ENCODE results near the gene RAB11FIP4.

The RAB11FIP4 gene

GRCh38 chr17:31418773-31419350 lies 27.4 kb downstream of the RAB11FIP4 start:
- ChIA-PET CTCF (no interaction called here), POLR2A (interaction anchor here (0.7 kb wide), 1 partner anchor 472 kb away, joined by 3 read pairs; no protein-coding TSS in a partner anchor)
- no peak overlapping the region for H3K27ac ChIP-seq (ENCODE audit: extremely low read depth, low read depth, low read length)
- H3K9me3 ChIP-seq (ENCODE audit: control insufficient read depth, insufficient read depth, low read depth, low read length): no peaks in the 10 kb centered on the region
- peak; percentile 54 for TF ChIP-seq ZFHX2 (tag by site-specific recombination; conservative IDR thresholded peaks at IDR 0.05)
- no peak for TF ChIP-seq YY2 (tag by site-specific recombination; IDR thresholded peaks at IDR 0.05)
- peak; percentile 51 for TF ChIP-seq EGR2 (tag by site-specific recombination; IDR thresholded peaks at IDR 0.05; ENCODE audit: low read depth)
- no peak overlapping the region for H3K4me3 ChIP-seq (ENCODE audit: low read depth, low read length)
- no peaks in the 10 kb centered on the region for H3K4me1 ChIP-seq (ENCODE audit: control insufficient read depth, insufficient read depth, low read length)
- H3K36me3 ChIP-seq (ENCODE audit: control insufficient read depth in 2 of 2, insufficient read depth in 1 of 2, low read length in 2 of 2): no peaks in the 10 kb centered on the region

DNA sequence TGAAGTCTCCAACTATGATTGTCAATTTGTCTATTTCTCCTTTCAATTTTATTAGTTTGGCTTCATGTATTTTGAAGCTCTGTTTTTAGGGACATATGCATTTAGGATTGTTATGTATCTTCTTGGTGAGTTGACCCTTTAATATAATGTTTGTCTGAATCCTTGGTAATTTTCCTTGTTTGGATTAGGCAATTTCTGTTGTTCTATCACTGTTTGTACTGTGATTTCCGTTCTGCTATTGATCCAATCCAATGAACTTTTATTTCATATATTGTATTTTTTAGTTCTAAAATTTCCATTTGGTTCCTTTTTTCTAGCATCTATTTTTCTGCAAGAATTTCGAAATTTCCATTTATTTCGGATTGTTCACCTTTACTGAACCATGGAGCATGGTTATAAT lies 31.0 kb downstream of the RAB11FIP4 start:
- TF ChIP-seq SETDB1 (IDR thresholded peaks at IDR 0.05; ENCODE audit: insufficient read length, low read length) (peak; percentile 51), ZNF561 (tag by site-specific recombination; IDR thresholded peaks at IDR 0.05; ENCODE audit: borderline replicate concordance) (no peak), ZNF157 (tag by site-specific recombination; IDR thresholded peaks at IDR 0.05) (no peak)
- H3K4me1 ChIP-seq (ENCODE audit: control insufficient read depth, insufficient read depth, low read length): no peaks in the 10 kb centered on the region
- no peak overlapping the region for H3K27ac ChIP-seq (ENCODE audit: extremely low read depth, low read depth, low read length)

DNA sequence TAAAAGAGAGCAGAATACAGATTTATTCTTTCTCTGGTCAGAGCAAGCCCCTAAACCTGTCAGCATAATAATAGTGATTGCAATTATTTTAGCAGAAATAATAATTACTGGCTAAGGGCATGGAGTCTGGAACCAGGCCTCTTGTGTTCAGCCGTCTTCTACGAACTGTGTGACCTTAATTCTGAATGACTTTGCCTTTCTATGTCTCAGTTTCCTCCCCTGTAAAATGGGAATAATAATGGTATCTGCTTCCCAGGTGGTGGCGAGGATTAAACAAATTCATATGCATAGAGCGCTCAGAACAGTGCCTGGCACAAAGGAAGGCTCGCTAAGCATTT lies 33.4 kb downstream of the RAB11FIP4 start:
- POLR2A ChIA-PET: interaction anchor here (0.6 kb wide), 1 partner anchor 520 kb away, joined by 13 read pairs; no protein-coding TSS in a partner anchor
- H3K4me3 ChIP-seq (ENCODE audit: low read depth, low read length): no peak overlapping the region
- no peaks in the 10 kb centered on the region for H3K4me1 ChIP-seq (ENCODE audit: control insufficient read depth, insufficient read depth, low read length)
- CTCF ChIA-PET: interaction anchor here (0.7 to 2.8 kb wide), 3 partner anchors 12 to 109 kb away, joined by 3 to 18 read pairs (median 5); no protein-coding TSS in a partner anchor
- no peak for TF ChIP-seq ZNF561 (tag by site-specific recombination; IDR thresholded peaks at IDR 0.05; ENCODE audit: borderline replicate concordance)
- no peak for TF ChIP-seq ZNF174 (tag by site-specific recombination; IDR thresholded peaks at IDR 0.05)
- no peak for TF ChIP-seq ZNF660 (tag by site-specific recombination; IDR thresholded peaks at IDR 0.05)
- TF ChIP-seq PRDM2 (tag by site-specific recombination; IDR thresholded peaks at IDR 0.05; ENCODE audit: borderline replicate concordance): no peak
- H3K9me3 ChIP-seq (ENCODE audit: control insufficient read depth, insufficient read depth, low read depth, low read length): no peaks in the 10 kb centered on the region
- H3K36me3 ChIP-seq (ENCODE audit: control insufficient read depth in 2 of 2, insufficient read depth in 1 of 2, low read length in 2 of 2): no peaks in the 10 kb centered on the region
- no peak overlapping the region for H3K27ac ChIP-seq (ENCODE audit: extremely low read depth, low read depth, low read length)

More for the DNA sequence above, 31.0 kb downstream of the RAB11FIP4 start:
- POLR2A ChIA-PET: no interaction called here
- CTCF ChIA-PET: interaction anchor here (0.6 kb wide), 1 partner anchor 88 kb away, joined by 3 read pairs; no protein-coding TSS in a partner anchor
- Histone ChIP-seq H3K9me3 (ENCODE audit: control insufficient read depth, insufficient read depth, low read depth, low read length) (no peaks in the 10 kb centered on the region), H3K4me3 (ENCODE audit: low read depth, low read length) (no peak overlapping the region), H3K36me3 (ENCODE audit: control insufficient read depth in 2 of 2, insufficient read depth in 1 of 2, low read length in 2 of 2) (no peaks in the 10 kb centered on the region)

DNA sequence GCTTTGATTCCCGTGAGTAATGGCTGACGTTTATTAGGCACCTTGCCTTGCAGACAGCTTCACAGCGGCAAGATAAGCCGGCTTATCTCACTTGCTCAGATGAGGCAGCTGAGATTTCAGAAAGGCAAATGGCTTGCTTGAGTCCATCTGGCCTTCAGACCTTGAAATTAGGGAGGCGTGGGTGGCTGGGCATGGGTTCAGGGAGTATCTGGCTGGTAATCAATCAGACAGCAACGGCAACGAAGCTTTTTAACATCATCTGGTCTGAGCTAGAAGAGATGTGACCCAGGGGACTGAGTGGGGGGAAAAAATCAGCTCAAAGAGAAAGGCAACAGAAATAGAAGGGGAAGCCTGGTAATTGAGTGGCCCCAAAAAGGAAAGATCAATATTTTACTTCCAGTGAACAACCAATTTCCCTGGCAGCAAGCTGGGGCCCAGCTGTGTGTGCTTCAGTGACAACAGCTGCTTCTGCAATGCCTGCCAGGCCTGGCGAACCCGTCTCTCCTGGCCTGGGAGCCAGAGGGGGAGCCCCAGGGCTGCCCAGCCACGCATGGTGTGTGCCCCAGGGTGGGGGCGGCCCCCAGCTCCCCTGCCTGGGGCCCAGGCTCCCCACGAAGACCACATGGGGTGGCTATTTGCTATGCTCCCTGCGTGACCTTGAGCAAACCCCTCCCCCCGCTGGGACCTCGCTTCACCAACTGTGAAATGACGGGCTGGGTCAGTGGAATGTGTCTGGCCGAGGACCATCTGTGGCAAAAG lies 34.0 kb downstream of the RAB11FIP4 start:
- POLR2A ChIA-PET: no interaction called here
- Histone ChIP-seq H3K9me3 (ENCODE audit: control insufficient read depth, insufficient read depth, low read depth, low read length) (no peaks in the 10 kb centered on the region), H3K27ac (ENCODE audit: extremely low read depth, low read depth, low read length) (no peak overlapping the region), H3K4me3 (ENCODE audit: low read depth, low read length) (no peak overlapping the region), H3K36me3 (ENCODE audit: control insufficient read depth in 2 of 2, insufficient read depth in 1 of 2, low read length in 2 of 2) (no peaks in the 10 kb centered on the region), H3K4me1 (ENCODE audit: control insufficient read depth, insufficient read depth, low read length) (no peaks in the 10 kb centered on the region)
- CTCF ChIA-PET: interaction anchor here (0.7 to 2.8 kb wide), 3 partner anchors 12 to 108 kb away, joined by 3 to 18 read pairs (median 5); no protein-coding TSS in a partner anchor
- no peak for TF ChIP-seq ZNF777 (tag by site-specific recombination; IDR thresholded peaks at IDR 0.05; ENCODE audit: borderline replicate concordance)
- no peak for TF ChIP-seq OSR2 (tag by site-specific recombination; IDR thresholded peaks at IDR 0.05)
- TF ChIP-seq, protein P1, sequence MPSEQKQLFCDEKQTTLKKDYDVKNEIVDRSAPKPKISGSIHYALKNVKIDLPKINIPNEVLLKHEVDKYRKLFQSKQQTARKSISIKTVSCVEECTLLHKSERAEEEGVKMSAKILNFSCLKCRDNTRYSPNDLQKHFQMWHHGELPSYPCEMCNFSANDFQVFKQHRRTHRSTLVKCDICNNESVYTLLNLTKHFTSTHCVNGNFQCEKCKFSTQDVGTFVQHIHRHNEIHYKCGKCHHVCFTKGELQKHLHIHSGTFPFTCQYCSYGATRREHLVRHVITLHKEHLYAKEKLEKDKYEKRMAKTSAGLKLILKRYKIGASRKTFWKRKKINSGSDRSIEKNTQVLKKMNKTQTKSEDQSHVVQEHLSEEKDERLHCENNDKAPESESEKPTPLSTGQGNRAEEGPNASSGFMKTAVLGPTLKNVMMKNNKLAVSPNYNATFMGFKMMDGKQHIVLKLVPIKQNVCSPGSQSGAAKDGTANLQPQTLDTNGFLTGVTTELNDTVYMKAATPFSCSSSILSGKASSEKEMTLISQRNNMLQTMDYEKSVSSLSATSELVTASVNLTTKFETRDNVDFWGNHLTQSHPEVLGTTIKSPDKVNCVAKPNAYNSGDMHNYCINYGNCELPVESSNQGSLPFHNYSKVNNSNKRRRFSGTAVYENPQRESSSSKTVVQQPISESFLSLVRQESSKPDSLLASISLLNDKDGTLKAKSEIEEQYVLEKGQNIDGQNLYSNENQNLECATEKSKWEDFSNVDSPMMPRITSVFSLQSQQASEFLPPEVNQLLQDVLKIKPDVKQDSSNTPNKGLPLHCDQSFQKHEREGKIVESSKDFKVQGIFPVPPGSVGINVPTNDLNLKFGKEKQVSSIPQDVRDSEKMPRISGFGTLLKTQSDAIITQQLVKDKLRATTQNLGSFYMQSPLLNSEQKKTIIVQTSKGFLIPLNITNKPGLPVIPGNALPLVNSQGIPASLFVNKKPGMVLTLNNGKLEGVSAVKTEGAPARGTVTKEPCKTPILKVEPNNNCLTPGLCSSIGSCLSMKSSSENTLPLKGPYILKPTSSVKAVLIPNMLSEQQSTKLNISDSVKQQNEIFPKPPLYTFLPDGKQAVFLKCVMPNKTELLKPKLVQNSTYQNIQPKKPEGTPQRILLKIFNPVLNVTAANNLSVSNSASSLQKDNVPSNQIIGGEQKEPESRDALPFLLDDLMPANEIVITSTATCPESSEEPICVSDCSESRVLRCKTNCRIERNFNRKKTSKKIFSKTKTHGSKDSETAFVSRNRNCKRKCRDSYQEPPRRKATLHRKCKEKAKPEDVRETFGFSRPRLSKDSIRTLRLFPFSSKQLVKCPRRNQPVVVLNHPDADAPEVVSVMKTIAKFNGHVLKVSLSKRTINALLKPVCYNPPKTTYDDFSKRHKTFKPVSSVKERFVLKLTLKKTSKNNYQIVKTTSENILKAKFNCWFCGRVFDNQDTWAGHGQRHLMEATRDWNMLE (tag by site-specific recombination; conservative IDR thresholded peaks at IDR 0.05; ENCODE audit: low read depth): no peak
- TF ChIP-seq, protein P2, sequence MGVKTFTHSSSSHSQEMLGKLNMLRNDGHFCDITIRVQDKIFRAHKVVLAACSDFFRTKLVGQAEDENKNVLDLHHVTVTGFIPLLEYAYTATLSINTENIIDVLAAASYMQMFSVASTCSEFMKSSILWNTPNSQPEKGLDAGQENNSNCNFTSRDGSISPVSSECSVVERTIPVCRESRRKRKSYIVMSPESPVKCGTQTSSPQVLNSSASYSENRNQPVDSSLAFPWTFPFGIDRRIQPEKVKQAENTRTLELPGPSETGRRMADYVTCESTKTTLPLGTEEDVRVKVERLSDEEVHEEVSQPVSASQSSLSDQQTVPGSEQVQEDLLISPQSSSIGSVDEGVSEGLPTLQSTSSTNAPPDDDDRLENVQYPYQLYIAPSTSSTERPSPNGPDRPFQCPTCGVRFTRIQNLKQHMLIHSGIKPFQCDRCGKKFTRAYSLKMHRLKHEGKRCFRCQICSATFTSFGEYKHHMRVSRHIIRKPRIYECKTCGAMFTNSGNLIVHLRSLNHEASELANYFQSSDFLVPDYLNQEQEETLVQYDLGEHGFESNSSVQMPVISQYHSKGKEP (tag by site-specific recombination; IDR thresholded peaks at IDR 0.05): no peak

Data from HEK293 (cell line).